HEK293T (cell line): ENCODE measurements around the gene ARHGEF16.

ENCODE experiments used
- BHLHE40 ChIP-seq: fragments of 450-650 bp; IDR thresholded peaks from 2 replicates; pipeline ENCODE4 v1.6.1; 2016; ENCODE audit warnings: mild to moderate bottlenecking, moderate library complexity, borderline replicate concordance
- ELF4 ChIP-seq: fragments of 450-650 bp; IDR thresholded peaks from 2 replicates; pipeline ENCODE4 v1.6.1; 2017; ENCODE audit warnings: antibody characterized with exemption
- FOXA1 ChIP-seq: fragments of 450-650 bp; IDR thresholded peaks from 2 replicates; pipeline ENCODE4 v1.6.1; 2016; ENCODE audit warnings: mild to moderate bottlenecking
- FOXM1 ChIP-seq: fragments of 450-650 bp; IDR thresholded peaks from 2 replicates; pipeline ENCODE4 v1.6.1; 2017; ENCODE audit warnings: mild to moderate bottlenecking, borderline replicate concordance

DNA sequence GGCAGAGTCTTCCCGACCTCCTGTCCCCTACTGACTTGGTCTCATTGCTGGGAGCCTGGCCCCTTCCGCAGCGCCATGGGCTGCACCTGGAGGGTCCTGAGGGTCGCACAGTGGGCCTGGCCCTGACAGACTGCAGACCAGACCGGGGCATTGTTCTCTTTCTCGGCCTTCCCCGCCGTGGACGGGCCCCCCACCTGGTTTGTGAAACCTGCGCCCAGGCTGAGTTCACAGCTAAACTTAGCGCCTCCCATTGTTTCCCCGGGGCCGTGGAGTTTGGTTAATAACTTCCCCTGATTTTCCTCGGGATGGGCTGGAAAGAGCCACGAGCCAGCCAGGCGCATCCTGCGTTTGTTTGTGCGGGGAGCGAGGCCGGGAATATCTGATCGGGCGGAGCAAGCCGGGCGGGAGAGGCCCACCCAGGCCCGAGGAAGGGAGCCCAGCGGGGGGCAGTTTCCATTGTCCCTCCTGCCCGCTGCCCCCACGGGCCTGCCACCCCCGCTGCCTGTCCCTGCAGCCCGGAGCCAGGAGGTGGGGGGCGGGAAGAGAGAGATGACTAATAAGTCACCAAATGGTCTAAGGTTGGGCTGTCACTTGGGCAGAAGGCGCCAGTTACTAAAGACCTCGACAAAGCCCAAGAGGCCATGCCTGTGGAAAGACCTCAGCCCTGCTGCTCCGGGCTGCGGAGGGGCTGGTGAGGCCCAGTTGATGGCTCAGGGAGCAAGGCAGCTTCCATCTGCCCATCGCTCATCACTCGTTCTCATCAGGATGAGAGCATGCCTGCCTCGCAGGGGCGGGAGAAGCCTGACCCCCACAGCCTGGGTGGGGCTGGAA, 39.0 kb upstream of the ARHGEF16 start:
- TF ChIP-seq FOXM1 (no peak), FOXA1 (no peak), ELF4 (no peak), BHLHE40 (no peak)
